GM18867 (cell line): Measurements from ENCODE around the gene CORO2B.
A peak's percentile ranks its signal among the peaks of the same experiment; 100 is the strongest.

Experiments
- ATAC-seq: cut with Tn5 transposase; IDR thresholded peaks from one replicate; pipeline ENCODE4 v1.9.1; 2021; ENCODE audit warnings: mild to moderate bottlenecking, moderate library complexity; ENCODE audit not compliant: unreplicated experiment

Gene CORO2B

GRCh38 chr15:68553994-68554720 is 24.6 kb upstream of the CORO2B start:
- no peak for ATAC-seq

DNA sequence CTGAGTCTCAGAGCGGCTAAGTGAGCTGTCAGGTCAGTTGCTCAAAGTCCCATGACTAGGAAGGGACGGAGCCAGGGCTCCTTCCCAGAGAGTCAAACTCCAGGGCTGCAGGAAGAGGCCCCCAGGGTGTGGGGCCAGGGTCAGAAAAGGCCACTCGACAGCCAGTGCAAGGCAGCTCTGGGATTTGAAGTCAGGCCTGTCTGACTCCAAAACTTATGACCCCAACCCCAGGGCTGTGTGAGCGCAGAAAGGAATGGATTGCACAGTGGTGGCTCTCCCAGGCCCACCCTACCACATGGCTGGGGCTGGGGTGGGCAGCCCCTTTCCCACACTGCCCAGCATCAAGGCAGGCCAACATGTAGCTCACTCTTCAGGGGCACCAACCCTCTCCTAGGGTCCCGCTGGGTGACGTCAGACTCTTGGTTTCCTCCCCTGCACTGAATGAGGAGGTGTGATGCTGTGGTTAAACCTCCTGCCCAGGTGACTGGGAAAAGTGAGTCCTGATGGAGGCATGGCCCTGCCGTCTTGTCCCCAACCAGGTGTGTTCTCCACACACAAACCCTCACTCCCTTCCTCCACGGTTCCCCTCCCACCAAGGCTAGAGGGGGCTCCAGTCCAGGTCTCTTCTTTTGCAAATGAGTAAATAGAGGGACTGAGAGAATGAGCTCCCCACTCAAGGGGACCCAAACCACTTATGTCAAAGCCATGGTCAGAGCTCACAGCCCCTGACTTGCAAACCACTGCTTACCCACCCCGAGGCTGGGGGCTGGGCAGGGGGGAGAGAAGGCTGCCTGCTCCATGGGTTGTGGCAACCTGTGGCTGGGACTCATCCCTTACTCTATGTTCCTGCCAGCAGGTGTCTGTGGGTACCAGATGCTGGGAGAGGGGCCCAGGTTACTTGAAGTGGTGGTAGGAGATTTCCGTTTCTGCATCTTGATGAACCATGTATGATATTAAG is 23.8 kb upstream of the CORO2B start:
- no peak for ATAC-seq

GRCh38 chr15:68555679-68556037 is 23.1 kb upstream of the CORO2B start:
- ATAC-seq = no peak

- ATAC-seq = no peak
These were observed 22.4 kb upstream of the CORO2B start for GRCh38 chr15:68556139-68556990.

- no peak for ATAC-seq
These were observed 21.1 kb upstream of the CORO2B start for GRCh38 chr15:68557469-68558317.

DNA sequence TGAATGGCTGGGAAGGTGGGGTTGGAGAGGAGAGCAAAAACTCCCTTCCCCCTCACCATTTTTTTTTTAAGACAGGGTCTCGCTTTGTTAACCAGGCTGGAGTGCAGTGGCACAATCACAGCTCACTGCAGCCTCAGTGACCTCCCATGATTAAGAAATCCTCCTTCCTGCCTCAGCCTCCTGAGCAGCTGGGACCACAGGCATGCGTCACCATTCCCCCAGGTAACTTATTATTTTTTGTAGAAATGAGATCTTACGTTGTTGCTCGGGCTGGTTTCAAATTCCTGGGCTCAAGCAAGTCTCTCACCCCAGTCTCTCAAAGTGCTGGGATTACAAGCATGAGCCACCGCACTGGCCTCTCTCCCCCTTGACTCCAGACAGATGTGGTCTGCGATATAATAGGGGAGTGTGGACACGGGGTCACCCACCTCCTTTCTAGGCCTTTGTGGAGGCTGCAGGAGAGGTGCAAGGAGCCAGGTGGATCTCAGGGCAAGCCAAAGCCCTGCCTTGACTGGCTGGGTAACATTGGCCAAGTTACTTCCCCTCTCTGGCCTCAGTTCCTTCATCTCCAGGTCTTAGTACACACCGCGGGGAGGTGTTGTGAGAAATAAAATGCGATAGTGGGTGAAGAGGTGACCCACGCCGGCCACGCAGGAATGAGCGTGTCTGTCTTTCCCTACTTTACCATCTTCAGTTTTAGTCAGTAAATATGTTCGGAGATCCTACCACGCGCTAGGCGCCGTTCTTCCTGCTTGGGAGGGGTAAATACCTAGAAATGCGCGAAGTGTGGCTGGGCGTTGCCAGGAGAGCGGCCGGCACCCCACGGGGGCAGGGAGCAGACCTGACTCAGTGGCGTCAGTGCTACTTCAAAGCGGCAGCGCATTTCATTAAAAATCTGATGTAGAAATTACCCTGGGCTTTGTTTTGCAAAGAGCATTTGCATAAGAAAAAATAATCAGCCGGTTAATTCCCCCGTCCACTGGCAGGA is 20.2 kb upstream of the CORO2B start:
- no peak for ATAC-seq

DNA sequence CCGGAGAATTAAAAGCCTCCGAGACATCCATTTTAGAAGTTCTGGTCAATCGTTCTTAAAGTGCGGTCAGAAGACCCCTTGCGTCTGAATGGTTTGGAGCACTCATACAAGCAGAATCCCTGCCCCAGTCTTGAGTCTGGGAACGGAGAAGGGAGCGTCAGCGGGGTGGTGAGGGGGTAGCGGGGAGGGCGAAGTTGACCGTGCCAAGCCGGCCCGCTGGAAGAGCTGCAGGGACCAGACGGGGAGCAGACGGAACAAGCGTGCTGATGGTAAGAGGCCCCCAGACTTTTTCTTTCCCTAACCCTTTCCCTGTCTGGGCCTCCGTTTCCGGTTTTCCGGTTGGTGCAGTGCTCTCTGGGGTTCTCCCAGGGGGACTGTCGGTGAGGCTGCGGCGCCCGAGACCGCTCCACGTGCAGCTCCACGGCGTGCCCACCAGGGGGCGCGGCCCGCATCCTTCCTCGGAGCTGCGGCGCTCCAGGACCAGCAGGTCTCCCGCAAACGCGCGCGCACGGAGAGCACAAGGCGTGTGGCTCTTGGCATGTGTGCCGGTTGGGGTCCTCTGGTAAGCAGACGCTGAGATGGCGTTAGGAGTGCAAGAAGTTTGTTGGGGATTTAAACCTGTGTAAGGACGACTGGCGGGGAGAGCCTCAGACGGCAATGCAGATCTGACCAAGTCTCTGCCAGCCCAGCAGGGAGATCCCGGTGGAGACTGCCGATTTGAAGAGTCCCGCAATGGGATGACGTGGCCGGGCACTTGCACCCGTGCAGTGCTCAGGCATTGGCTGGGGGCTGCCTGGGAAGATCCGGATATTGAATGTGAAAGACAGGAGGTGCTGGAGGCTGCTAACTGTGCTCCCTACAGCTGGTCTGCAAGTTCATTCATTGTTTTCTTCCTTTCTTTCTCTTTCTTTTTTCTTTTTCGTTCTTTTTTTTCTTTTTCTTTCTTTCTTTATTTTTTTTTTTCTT is 19.2 kb upstream of the CORO2B start:
- peak; percentile 52 for ATAC-seq

GRCh38 chr15:68560501-68561113 is 18.2 kb upstream of the CORO2B start:
- ATAC-seq = no peak

GRCh38 chr15:68561171-68561900 is 17.5 kb upstream of the CORO2B start:
- ATAC-seq = no peak

GRCh38 chr15:68561901-68562300 is 16.9 kb upstream of the CORO2B start:
- ATAC-seq = no peak

- ATAC-seq = no peak
These were observed 14.6 kb upstream of the CORO2B start for GRCh38 chr15:68564173-68564572.

DNA sequence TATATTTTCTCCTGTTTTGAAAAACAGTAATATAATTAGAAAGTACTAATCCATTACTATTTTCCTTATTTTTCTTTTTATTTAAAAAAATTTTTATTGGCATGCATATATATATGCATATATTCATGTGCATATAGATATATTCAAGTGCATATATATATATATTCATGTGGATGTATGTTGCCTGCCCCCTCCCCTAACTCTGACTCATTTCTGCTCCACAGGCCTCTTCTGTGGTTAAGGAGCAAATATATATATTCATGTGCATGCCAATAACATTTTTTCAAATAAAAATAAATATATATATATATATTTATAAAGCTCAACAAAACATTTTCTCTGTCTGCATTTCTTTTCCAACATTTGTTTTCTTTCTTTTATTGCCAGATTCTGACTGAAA is 13.6 kb upstream of the CORO2B start:
- ATAC-seq = no peak

GRCh38 chr15:68565726-68566125 is 13.1 kb upstream of the CORO2B start:
- ATAC-seq = no peak

- ATAC-seq = no peak
These were observed 12.3 kb upstream of the CORO2B start for GRCh38 chr15:68566377-68566954.

DNA sequence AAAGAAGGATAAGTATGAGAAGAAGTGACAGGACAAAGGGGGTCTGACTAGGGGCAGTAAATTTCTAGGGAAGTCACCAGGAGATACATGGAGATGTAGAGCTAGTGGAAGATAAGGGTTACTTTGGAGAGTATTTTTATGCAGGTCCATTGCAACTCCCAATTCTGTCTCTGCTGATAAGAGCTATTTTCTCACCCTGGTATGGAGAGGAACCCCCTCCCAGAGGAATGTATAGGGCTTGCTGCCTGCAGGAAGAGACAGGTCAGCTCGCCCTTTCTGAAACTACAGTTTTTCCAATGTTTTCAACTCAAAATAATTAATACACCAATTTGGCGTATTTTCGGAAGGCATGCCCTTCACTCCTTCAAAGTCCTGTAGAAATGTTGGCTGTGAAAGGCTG is 11.4 kb upstream of the CORO2B start:
- no peak for ATAC-seq

GRCh38 chr15:68570974-68571373 is 7.8 kb upstream of the CORO2B start:
- ATAC-seq = no peak
